Upper lobe of left lung (tissue), 4 donors: ENCODE measurements around the gene CUBN.

Source experiments
- CTCF ChIP-seq, 6 experiments: fragments of 450-650 bp in 4 of 6; fragments of 200-600 bp in 2 of 6; sonication (generic) in 2 of 6; IDR thresholded peaks; one replicate each; pipeline ENCODE4 v1.5.1; 2016 to 2019; ENCODE audit warnings: antibody characterized with exemption in 6 of 6
- EP300 ChIP-seq, 4 donors: sonication (generic); formaldehyde crosslinking; IDR thresholded peaks; one replicate each; pipeline ENCODE4 v1.5.1; 2017; ENCODE audit warnings: antibody characterized with exemption in 4 of 4, control low read depth in 2 of 4
- POLR2A ChIP-seq, 4 donors: fragments of 450-650 bp; IDR thresholded peaks; one replicate each; pipeline ENCODE4 v1.5.1; 2016 to 2017; ENCODE audit warnings: antibody characterized with exemption in 4 of 4, mild to moderate bottlenecking in 2 of 4
- POLR2AphosphoS5 ChIP-seq, 2 donors: sonication (generic); formaldehyde crosslinking; IDR thresholded peaks; one replicate each; pipeline ENCODE4 v1.5.1; 2017; ENCODE audit warnings: antibody characterized with exemption in 2 of 2

- TF ChIP-seq POLR2A (IDR thresholded peaks at IDR 0.05) (no peak), CTCF (IDR thresholded peaks at IDR 0.05) (no peak), POLR2AphosphoS5 (IDR thresholded peaks at IDR 0.05) (no peak), EP300 (IDR thresholded peaks at IDR 0.05) (no peak)
These were observed 195.2 kb downstream of the CUBN start for GRCh38 chr10:16934461-16934860.
